ENCODE results near the gene LAMA2. TPM values are rescaled to one million over a fixed set of nuclear protein-coding genes. Genes with fewer than 3 reads are reported as not detected.

The LAMA2 gene
- total RNA-seq, 1 experiment from 2014 or later = 17.6 TPM

DNA sequence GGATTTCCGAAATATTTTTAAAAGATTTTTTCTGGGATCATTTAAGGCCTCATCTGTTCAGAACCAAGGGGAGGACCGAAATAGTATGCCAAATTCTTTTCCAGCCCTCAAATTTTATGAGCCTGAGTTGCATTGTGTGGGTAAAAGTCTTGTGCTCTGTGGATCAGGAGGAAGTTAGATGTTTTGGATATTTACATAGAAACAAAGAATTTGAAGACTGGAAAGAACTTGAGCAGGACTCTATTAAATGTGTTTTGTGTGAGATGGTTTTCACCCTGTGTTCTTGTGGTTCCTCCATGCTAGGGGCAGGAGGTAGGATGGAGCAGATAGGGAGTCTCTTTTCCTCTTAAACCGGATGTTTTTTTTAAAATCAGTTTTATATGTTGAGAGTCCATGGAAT lies 329.1 kb downstream of the LAMA2 start:
- H3K4me1 ChIP-seq = no peaks in the 10 kb centered on the region
- no peak for DNase-seq
- H3K27ac ChIP-seq = no peak overlapping the region
- H3K27me3 ChIP-seq = no peaks in the 10 kb centered on the region
- H3K36me3 ChIP-seq = no peaks in the 10 kb centered on the region
- peaks cover 3% of the 10 kb centered on the region; the same call in 1 of the 2 replicates for H3K9me3 ChIP-seq (replicated peaks)
- H3K4me3 ChIP-seq = no peak overlapping the region

DNA sequence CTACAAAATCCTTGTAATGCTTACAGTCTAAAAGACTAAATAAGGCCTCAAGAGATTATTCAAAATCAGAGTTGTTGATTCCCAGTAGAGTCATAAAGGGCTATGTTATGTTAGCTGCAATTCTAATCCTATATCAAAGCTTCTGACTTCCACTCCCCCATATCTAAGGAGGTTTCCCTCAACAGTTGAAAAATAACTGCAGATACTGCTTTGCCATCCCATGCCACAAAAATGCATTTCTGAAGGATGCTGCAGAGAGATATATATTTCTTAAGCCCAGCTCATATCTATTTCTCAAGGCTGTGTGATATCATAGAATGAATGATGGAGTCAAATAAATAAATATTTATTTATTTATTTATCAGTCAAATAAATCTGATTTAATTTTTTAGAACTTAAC lies 332.3 kb downstream of the LAMA2 start:
- Histone ChIP-seq H3K9me3 (replicated peaks) (peaks cover 3% of the 10 kb centered on the region; the same call in 1 of the 2 replicates), H3K27ac (no peak overlapping the region), H3K36me3 (no peaks in the 10 kb centered on the region), H3K4me3 (no peak overlapping the region), H3K4me1 (no peaks in the 10 kb centered on the region), H3K27me3 (no peaks in the 10 kb centered on the region)
- no peak for DNase-seq

GRCh38 chr6:129215916-129216520 lies 333.1 kb downstream of the LAMA2 start:
- Histone ChIP-seq H3K36me3 (no peaks in the 10 kb centered on the region), H3K27ac (no peak overlapping the region), H3K4me1 (no peaks in the 10 kb centered on the region), H3K4me3 (no peak overlapping the region), H3K27me3 (no peaks in the 10 kb centered on the region), H3K9me3 (replicated peaks) (peaks cover 3% of the 10 kb centered on the region; the same call in 1 of the 2 replicates)
- no peak for DNase-seq

GRCh38 chr6:129217701-129218100 lies 334.8 kb downstream of the LAMA2 start:
- Histone ChIP-seq H3K4me3 (no peak overlapping the region), H3K27ac (no peak overlapping the region), H3K4me1 (no peaks in the 10 kb centered on the region), H3K36me3 (no peaks in the 10 kb centered on the region), H3K9me3 (replicated peaks) (peaks cover 3% of the 10 kb centered on the region), H3K27me3 (no peaks in the 10 kb centered on the region)
- DNase-seq = no peak

- DNase-seq = no peak
- Histone ChIP-seq H3K36me3 (no peaks in the 10 kb centered on the region), H3K4me3 (no peak overlapping the region), H3K4me1 (no peaks in the 10 kb centered on the region), H3K9me3 (replicated peaks) (0 out of 2 replicates have a peak, but pooled peaks cover 2% of the 10 kb centered on the region), H3K27me3 (no peaks in the 10 kb centered on the region), H3K27ac (no peak overlapping the region)
Observed at GRCh38 chr6:129233458-129234134, 350.7 kb downstream of the LAMA2 start.

GRCh38 chr6:129235167-129236000 lies 352.4 kb downstream of the LAMA2 start:
- H3K4me1 ChIP-seq = no peaks in the 10 kb centered on the region
- H3K27ac ChIP-seq = no peak overlapping the region
- no peak overlapping the region for H3K4me3 ChIP-seq
- DNase-seq = no peak
- no peaks in the 10 kb centered on the region for H3K27me3 ChIP-seq
- H3K9me3 ChIP-seq (replicated peaks) = 0 out of 2 replicates have a peak, but pooled peaks cover 2% of the 10 kb centered on the region
- H3K36me3 ChIP-seq = no peaks in the 10 kb centered on the region

- H3K27me3 ChIP-seq = no peaks in the 10 kb centered on the region
- H3K36me3 ChIP-seq = no peaks in the 10 kb centered on the region
- H3K9me3 ChIP-seq (replicated peaks) = 0 out of 2 replicates have a peak, but pooled peaks cover 2% of the 10 kb centered on the region
- no peak overlapping the region for H3K27ac ChIP-seq
- no peak overlapping the region for H3K4me3 ChIP-seq
- DNase-seq = no peak
- no peaks in the 10 kb centered on the region for H3K4me1 ChIP-seq
Observed at GRCh38 chr6:129236001-129236517, 353.1 kb downstream of the LAMA2 start.

- Histone ChIP-seq H3K36me3 (no peaks in the 10 kb centered on the region), H3K4me3 (no peak overlapping the region), H3K4me1 (peaks cover under 1% of the 10 kb centered on the region; the same call in 1 of the 2 replicates), H3K27ac (no peak overlapping the region), H3K9me3 (replicated peaks) (0 out of 2 replicates have a peak, but pooled peaks cover 2% of the 10 kb centered on the region), H3K27me3 (no peaks in the 10 kb centered on the region)
- no peak for DNase-seq
Observed at GRCh38 chr6:129238991-129239390, 356.1 kb downstream of the LAMA2 start.

DNA sequence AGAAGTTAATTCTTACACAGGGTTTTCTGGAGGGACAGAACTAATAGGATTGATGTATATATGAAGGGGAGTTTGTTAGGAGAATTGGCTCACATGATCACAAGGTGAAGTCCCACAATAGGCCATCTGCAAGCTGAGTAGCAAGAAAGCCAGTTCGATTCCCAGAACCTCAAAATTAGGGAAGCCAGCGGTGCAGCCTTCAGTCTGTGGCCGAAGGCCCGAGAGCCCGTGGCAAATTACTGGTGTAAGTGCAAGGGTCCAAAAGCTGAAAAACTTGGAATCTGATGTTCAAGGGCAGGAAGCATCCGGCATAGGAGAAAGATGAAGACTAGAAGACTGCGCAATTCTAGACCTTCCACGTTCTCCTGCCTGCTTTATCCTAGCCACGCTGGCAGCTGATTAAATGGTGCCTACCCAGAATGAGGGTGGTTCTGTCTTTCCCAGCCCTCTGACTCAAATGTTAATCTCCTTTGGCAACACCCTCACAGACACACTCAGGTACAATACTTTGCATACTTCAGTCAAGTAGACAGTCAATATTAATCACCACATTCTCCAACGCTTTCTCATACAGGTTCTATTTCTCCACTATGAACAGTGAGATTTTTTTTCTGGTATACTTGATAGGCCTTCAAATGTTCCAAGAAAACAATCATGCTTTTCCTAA lies 357.0 kb downstream of the LAMA2 start:
- no peak for DNase-seq
- Histone ChIP-seq H3K27me3 (no peaks in the 10 kb centered on the region), H3K27ac (no peak overlapping the region), H3K4me3 (no peak overlapping the region), H3K9me3 (replicated peaks) (0 out of 2 replicates have a peak, but pooled peaks cover 2% of the 10 kb centered on the region), H3K36me3 (no peaks in the 10 kb centered on the region), H3K4me1 (peaks cover 5% of the 10 kb centered on the region; the same call in 1 of the 2 replicates)

- Histone ChIP-seq H3K27me3 (no peaks in the 10 kb centered on the region), H3K27ac (no peak overlapping the region), H3K4me1 (peaks cover 5% of the 10 kb centered on the region; the same call in 1 of the 2 replicates), H3K9me3 (replicated peaks) (0 out of 2 replicates have a peak, but pooled peaks cover 2% of the 10 kb centered on the region), H3K36me3 (no peaks in the 10 kb centered on the region), H3K4me3 (no peak overlapping the region)
- DNase-seq = no peak
Observed at GRCh38 chr6:129240492-129240853, 357.5 kb downstream of the LAMA2 start.

- Histone ChIP-seq H3K9me3 (replicated peaks) (no peaks in the 10 kb centered on the region), H3K27ac (no peak overlapping the region), H3K4me1 (peaks cover 5% of the 10 kb centered on the region; the same call in 1 of the 2 replicates), H3K27me3 (no peaks in the 10 kb centered on the region), H3K36me3 (no peaks in the 10 kb centered on the region), H3K4me3 (no peak overlapping the region)
- no peak for DNase-seq
Observed at GRCh38 chr6:129242546-129242945, 359.6 kb downstream of the LAMA2 start.

- Histone ChIP-seq H3K9me3 (replicated peaks) (no peaks in the 10 kb centered on the region), H3K27me3 (no peaks in the 10 kb centered on the region), H3K4me1 (peaks cover 5% of the 10 kb centered on the region; the same call in 1 of the 2 replicates), H3K36me3 (no peaks in the 10 kb centered on the region), H3K4me3 (no peak overlapping the region), H3K27ac (no peak overlapping the region)
- DNase-seq = no peak
Observed at GRCh38 chr6:129243377-129243776, 360.4 kb downstream of the LAMA2 start.

GRCh38 chr6:129248946-129249345 lies 366.0 kb downstream of the LAMA2 start:
- Histone ChIP-seq H3K27ac (no peak overlapping the region), H3K4me1 (peaks cover 8% of the 10 kb centered on the region; the same call in 1 of the 2 replicates), H3K9me3 (replicated peaks) (no peaks in the 10 kb centered on the region), H3K36me3 (no peaks in the 10 kb centered on the region), H3K27me3 (no peaks in the 10 kb centered on the region), H3K4me3 (no peak overlapping the region)
- no peak for DNase-seq

- peak; percentile 52 to 83 for DNase-seq
- Histone ChIP-seq H3K9me3 (replicated peaks) (no peaks in the 10 kb centered on the region), H3K36me3 (no peaks in the 10 kb centered on the region), H3K27ac (no peak overlapping the region), H3K27me3 (no peaks in the 10 kb centered on the region), H3K4me3 (no peak overlapping the region), H3K4me1 (peaks cover 2% of the 10 kb centered on the region; the same call in 1 of the 2 replicates)
Observed at GRCh38 chr6:129251669-129252376, 368.9 kb downstream of the LAMA2 start.
